ENCODE data around the gene ID3.

The ID3 gene

GRCh38 chr1:23525558-23526250 lies 33.6 kb downstream of the ID3 start:
- no peak for DNase-seq

GRCh38 chr1:23524716-23525401 lies 34.4 kb downstream of the ID3 start:
- no peak for DNase-seq

- DNase-seq, result no peak
Measured at GRCh38 chr1:23524163-23524562, 35.1 kb downstream of the ID3 start.

GRCh38 chr1:23522244-23522982 lies 36.9 kb downstream of the ID3 start:
- DNase-seq, result no peak

- DNase-seq, result no peak
Measured at GRCh38 chr1:23521588-23521987, 37.7 kb downstream of the ID3 start.

- DNase-seq, result no peak
Measured at GRCh38 chr1:23517581-23517980, 41.7 kb downstream of the ID3 start.

GRCh38 chr1:23515905-23516304 lies 43.4 kb downstream of the ID3 start:
- DNase-seq, result no peak

GRCh38 chr1:23514111-23514679 lies 45.1 kb downstream of the ID3 start:
- DNase-seq, result no peak

GRCh38 chr1:23509896-23510295 lies 49.4 kb downstream of the ID3 start:
- DNase-seq, result no peak

Data from activated T-cell treated with anti-CD3 and anti-CD28 coated beads for 4 hours (primary cell).